HG03575 (cell line): ENCODE data around the gene PLEKHG7.
A peak's percentile ranks its signal among the peaks of the same experiment; 100 is the strongest.
"Not testable (repeated sequence)": the region's sequence is repeated elsewhere in the genome, so short reads cannot be mapped to it uniquely, and the experiment has no call there.

Experiments
- ATAC-seq: cut with Tn5 transposase; IDR thresholded peaks from one replicate; pipeline ENCODE4 v1.9.1; 2021; ENCODE audit not compliant: unreplicated experiment, insufficient number of reproducible peaks, low FRiP score; ENCODE audit errors: extremely low read depth

PLEKHG7 gene

GRCh38 chr12:92778525-92778924 lies 75.7 kb downstream of the PLEKHG7 start:
- no peak for ATAC-seq

GRCh38 chr12:92779902-92780301 lies 77.1 kb downstream of the PLEKHG7 start:
- no peak for ATAC-seq

GRCh38 chr12:92784356-92784755 lies 81.6 kb downstream of the PLEKHG7 start:
- ATAC-seq, result no peak

GRCh38 chr12:92784797-92785562 lies 82.2 kb downstream of the PLEKHG7 start:
- ATAC-seq, result peak; percentile 76

- ATAC-seq, result no peak
These were observed 82.8 kb downstream of the PLEKHG7 start for GRCh38 chr12:92785563-92785950.

- ATAC-seq, result no peak
These were observed 83.3 kb downstream of the PLEKHG7 start for GRCh38 chr12:92786045-92786444.

GRCh38 chr12:92794356-92794755 lies 91.6 kb downstream of the PLEKHG7 start:
- not testable (repeated sequence) for ATAC-seq

- no peak for ATAC-seq
These were observed 92.0 kb downstream of the PLEKHG7 start for GRCh38 chr12:92794814-92795213.

GRCh38 chr12:92796650-92797049 lies 93.9 kb downstream of the PLEKHG7 start:
- no peak for ATAC-seq

- ATAC-seq, result no peak
These were observed 100.1 kb downstream of the PLEKHG7 start for GRCh38 chr12:92802906-92803305.

GRCh38 chr12:92803903-92804302 lies 101.1 kb downstream of the PLEKHG7 start:
- ATAC-seq, result no peak

- peak; percentile 82 for ATAC-seq
These were observed 107.6 kb downstream of the PLEKHG7 start for GRCh38 chr12:92810370-92810769.

GRCh38 chr12:92814584-92814983 lies 111.8 kb downstream of the PLEKHG7 start:
- no peak for ATAC-seq

GRCh38 chr12:92821142-92821541 lies 118.4 kb downstream of the PLEKHG7 start:
- ATAC-seq, result no peak
